Omental fat pad (tissue), 4 donors: Measurements from ENCODE around the gene SERPINE3. TPM values are rescaled to one million over a fixed set of nuclear protein-coding genes. Genes with fewer than 3 reads are reported as not detected.

Source experiments
- ATAC-seq: fragments of 150-250 bp; one replicate; pipeline ENCODE4 v1.9.1; 2016; ENCODE audit warnings: mild to moderate bottlenecking, moderate library complexity; ENCODE audit not compliant: low FRiP score
- DNase-seq: peaks from one replicate; pipeline ENCODE4 v3.0.0-alpha.2; 2019; ENCODE audit warnings: low spot score
- total RNA-seq, 4 donors: library from RNA; depleted of rRNA; stranded (reverse); fragments of >200 nt; gene quantifications; one replicate each; pipeline ENCODE4 v1.1.0, GENCODE V29; 2016
- TF ChIP-seq, protein P1 (sequence below), 3 donors: fragments of 450-650 bp; IDR thresholded peaks; one replicate each; pipeline ENCODE4 v1.5.1; 2016 to 2017; ENCODE audit warnings: antibody characterized with exemption in 3 of 3, mild to moderate bottlenecking in 3 of 3, moderate library complexity in 2 of 3

The SERPINE3 gene
- 1 to 10 TPM in 2 of 4 donors, not detected in 2; 1.6 to 8.8 TPM for total RNA-seq

DNA sequence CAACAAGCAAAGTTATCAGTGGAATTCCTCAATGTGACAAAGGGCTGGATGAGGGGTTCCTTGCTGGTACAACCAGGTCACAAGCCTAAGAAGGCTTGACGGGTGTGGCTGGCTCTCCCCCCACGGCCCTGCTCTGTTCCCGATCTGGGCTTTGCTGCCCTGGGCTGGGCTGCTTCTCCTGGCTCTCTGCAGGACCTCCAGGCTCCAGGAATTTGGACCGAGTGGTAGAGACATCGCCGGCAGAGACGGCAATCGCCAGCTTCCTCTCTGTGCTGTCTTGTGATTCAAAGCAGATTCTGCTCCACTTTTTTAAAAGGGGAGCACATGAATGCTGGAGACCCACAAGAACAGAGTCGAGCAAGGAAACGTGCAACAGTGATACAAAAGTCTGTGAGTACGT is at the start of gene SERPINE3:
SERPINE3 (plus strand) TSS at position 338 of the 400 bp plus-strand sequence. CDS start 1,401 bp downstream, outside the sequence.
- ATAC-seq = peak; percentile 34
- TF ChIP-seq, protein P1, sequence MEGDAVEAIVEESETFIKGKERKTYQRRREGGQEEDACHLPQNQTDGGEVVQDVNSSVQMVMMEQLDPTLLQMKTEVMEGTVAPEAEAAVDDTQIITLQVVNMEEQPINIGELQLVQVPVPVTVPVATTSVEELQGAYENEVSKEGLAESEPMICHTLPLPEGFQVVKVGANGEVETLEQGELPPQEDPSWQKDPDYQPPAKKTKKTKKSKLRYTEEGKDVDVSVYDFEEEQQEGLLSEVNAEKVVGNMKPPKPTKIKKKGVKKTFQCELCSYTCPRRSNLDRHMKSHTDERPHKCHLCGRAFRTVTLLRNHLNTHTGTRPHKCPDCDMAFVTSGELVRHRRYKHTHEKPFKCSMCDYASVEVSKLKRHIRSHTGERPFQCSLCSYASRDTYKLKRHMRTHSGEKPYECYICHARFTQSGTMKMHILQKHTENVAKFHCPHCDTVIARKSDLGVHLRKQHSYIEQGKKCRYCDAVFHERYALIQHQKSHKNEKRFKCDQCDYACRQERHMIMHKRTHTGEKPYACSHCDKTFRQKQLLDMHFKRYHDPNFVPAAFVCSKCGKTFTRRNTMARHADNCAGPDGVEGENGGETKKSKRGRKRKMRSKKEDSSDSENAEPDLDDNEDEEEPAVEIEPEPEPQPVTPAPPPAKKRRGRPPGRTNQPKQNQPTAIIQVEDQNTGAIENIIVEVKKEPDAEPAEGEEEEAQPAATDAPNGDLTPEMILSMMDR (IDR thresholded peaks at IDR 0.05) = no peak
- DNase-seq = no peak

DNA sequence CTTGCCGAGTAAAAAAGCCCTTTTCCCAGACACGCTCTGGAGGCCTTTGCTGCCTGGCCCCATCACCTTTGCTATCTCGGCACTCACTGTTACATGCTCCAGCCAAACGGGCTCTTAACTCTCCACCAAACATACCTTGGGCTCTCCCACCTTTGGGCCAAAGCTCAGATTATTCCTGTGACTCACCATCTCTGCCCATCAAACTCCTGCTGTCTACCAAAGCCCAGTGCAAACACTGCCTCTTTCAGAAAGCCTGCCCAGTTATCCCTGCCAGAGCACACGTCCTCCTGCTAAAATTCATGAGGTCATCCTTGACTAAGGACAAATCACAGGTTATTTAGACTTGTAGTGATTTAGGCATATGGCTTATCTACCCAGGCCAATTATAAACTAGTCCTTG is 48.1 kb upstream of the SERPINE3 start:
- DNase-seq = no peak
- peak; percentile 90 for ATAC-seq
- TF ChIP-seq, protein P1 (IDR thresholded peaks at IDR 0.05) = no peak

DNA sequence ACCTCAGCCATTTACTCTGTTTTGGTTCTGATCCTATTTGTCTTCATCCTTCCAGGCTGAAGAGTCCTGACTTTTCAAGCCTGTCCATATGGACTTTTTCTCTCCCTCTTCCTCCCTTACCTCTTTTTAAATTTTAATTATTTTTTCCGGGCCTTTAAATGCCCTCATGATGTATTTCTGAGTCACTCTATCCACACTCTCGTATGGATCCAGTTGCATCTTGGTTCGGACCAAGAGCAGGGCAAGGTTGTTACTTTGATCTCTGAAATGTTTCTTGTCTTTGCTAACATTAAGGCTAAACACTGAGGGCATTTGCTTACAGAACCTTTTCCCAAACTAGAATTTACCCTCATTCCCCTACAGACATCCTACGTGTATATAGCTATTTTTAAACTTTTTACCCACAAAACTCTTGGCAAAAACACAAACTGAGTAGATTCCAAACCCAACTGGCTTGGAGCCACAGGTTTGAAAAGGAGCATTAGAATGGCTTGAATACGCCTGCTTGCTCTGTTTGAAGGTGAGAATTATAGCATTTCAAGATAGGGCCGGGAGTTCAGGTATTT is 47.4 kb upstream of the SERPINE3 start:
- no peak for ATAC-seq
- no peak for DNase-seq
- TF ChIP-seq, protein P1 (IDR thresholded peaks at IDR 0.05) = no peak

DNA sequence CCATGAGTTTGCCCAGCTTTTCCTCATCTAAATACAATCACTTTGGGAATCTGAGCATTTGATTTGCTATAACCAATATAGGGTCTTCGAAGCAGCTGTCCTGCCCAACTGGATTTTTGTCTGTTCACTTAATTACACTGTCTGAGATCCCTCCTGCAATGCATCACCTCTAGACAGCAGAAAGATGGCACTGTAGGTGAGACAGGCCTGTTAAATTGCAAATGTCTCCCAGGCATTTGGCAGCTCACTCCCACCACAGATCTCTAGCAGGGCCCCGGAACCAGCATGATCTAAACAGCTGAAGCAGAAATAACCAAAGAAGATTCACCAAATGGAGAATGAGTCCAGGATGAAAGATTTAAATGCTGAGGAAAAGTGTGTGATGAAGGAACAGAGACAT is 41.9 kb upstream of the SERPINE3 start:
- DNase-seq (no peak), ATAC-seq (no peak)
- TF ChIP-seq, protein P1 (IDR thresholded peaks at IDR 0.05) = no peak

DNA sequence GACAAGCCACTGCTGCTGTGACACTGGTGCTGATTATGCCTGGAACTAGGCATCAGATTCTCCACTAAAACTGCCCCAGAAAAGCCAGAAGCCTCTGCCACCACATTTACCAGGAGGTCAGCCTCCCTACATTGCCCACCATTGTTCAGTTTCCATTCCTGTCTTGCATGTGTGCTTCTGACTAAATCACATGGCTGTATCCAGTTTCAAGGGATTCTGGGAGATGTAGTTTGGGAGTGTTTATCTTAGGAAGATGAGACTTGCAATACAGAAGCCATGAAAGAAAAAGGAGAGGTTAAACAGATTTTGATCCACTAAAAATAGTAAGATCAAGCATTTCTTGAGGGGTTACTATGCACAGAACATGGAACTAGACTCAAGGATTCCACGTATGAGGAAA is 40.7 kb upstream of the SERPINE3 start:
- no peak for DNase-seq
- ATAC-seq = no peak
- TF ChIP-seq, protein P1 (IDR thresholded peaks at IDR 0.05) = no peak

DNA sequence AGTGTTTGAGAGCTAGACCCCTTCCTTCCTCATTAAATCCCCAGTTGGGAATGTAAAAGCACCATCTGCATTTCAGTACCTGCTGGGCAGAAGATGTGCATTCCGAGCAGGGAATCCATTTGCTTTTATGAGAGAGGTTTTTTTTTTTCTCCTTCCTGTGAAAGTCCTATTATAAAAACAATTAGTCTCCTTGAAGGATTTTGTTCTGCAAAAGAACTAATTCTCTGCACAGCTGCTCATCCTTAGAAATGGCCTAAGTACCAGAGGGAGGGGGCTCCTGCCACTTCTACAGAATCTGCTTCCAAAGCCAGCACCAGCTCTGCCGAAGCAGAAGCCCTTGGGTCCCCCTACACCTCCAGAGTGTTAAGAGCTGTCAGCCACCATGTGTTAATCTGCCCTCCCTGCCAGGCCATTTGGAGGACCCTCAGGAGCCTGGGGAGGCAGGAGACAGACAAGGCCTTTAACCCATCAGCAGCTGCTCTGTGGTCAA is 36.4 kb upstream of the SERPINE3 start:
- TF ChIP-seq, protein P1 (IDR thresholded peaks at IDR 0.05) = no peak
- ATAC-seq = no peak

DNA sequence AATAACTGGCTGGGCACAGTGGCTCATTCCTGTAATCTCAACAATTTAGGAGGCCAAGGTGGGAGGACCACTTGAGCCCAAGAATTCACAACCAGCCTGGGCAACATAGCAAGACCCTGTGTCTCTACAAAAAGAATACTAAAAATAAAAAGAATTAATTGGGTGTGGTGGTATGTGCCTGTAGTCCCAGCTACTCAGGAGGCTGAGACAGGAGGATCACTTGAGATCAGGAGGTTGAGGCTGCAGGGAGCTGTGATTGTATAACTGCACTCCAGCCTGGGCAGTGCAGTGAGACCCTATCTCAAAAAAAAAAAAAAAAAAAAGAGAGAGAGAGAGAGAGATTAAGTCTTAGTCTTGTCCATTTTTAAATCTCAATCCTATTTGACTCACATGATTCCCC is 35.6 kb upstream of the SERPINE3 start:
- TF ChIP-seq, protein P1 (IDR thresholded peaks at IDR 0.05) = no peak
- no peak for DNase-seq
- ATAC-seq = no peak

More for the DNA sequence above, 36.4 kb upstream of the SERPINE3 start:
- DNase-seq = no peak
